ENCODE data around the gene ACKR2.

DNA sequence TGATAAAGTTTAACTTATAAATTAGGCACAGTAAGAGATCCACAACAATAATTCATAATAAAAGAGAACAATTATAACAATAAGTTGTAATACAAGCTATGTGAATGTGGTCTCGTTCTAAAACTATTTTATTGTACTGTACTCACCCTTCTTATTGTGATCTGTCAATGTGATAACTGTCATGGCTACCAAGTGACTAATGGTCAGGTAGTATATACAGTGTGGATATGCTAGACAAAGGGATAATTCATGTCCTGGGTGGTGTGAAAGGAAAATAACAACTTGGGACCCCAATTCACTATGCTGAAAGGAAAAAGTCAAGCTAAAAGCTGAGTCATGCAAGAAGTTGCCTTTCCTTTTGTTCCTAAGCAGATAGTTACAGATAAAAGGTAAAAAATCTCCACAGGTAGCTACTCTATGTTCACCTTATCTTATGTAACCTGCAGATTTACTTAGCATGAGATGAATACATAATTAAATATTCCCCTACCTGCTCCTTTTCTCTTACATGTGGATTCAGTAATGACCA is 77.1 kb downstream of the ACKR2 start:
- TF ChIP-seq POLR2A (IDR thresholded peaks at IDR 0.05), result no peak
- TF ChIP-seq, protein P1, sequence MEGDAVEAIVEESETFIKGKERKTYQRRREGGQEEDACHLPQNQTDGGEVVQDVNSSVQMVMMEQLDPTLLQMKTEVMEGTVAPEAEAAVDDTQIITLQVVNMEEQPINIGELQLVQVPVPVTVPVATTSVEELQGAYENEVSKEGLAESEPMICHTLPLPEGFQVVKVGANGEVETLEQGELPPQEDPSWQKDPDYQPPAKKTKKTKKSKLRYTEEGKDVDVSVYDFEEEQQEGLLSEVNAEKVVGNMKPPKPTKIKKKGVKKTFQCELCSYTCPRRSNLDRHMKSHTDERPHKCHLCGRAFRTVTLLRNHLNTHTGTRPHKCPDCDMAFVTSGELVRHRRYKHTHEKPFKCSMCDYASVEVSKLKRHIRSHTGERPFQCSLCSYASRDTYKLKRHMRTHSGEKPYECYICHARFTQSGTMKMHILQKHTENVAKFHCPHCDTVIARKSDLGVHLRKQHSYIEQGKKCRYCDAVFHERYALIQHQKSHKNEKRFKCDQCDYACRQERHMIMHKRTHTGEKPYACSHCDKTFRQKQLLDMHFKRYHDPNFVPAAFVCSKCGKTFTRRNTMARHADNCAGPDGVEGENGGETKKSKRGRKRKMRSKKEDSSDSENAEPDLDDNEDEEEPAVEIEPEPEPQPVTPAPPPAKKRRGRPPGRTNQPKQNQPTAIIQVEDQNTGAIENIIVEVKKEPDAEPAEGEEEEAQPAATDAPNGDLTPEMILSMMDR (IDR thresholded peaks at IDR 0.05), result no peak
- TF ChIP-seq POLR2AphosphoS5 (IDR thresholded peaks at IDR 0.05), result no peak

All from transverse colon (tissue), 4 donors.